Fibroblast of mammary gland (primary cell): ENCODE results near the gene RARB.

Source experiments
- DNase-seq: peaks from one replicate; pipeline ENCODE4 v3.0.0-alpha.2; 2010; ENCODE audit warnings: low read depth
- H3K4me3 ChIP-seq: 2 replicates; pipeline ENCODE4 v1.5.1; 2011; ENCODE audit warnings: low read depth, mild to moderate bottlenecking, low read length, moderate library complexity; ENCODE audit not compliant: control insufficient read depth
- CTCF ChIP-seq: conservative IDR thresholded peaks from 2 replicates; pipeline ENCODE4 v1.5.1; 2011; ENCODE audit warnings: low read depth, low read length, inconsistent platforms; ENCODE audit not compliant: control insufficient read depth, insufficient read depth

The RARB gene

DNA sequence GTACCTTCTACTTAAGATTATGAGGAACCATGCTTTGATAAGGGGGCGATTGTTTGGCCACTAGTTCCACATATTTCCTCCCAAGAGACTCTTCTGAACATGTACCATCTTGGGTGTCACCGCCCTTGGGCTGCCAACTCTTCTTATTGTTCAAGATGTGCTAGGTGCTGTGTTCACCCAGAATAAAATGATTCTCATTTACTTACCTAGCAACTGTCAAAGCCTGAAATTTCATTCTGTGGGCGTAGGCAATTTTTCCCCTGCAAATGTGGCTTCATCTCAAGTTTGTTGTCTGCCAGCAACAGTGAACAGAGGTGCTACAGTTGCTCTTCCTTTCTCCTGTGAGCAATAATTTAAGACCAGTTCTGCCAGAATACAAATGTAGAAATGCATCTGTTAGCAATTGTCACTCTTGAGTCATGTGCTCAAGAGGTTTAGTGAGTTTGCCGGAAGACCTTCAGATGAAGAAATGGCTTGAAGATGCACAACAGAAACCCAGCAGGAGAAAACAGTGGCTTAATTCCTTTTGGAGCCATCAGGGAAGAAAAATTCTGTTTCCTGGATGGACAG, 41.3 kb upstream of the RARB start:
- DNase-seq, result peak; percentile 36
- H3K4me3 ChIP-seq, result no peak overlapping the region
- no peak for TF ChIP-seq CTCF

DNA sequence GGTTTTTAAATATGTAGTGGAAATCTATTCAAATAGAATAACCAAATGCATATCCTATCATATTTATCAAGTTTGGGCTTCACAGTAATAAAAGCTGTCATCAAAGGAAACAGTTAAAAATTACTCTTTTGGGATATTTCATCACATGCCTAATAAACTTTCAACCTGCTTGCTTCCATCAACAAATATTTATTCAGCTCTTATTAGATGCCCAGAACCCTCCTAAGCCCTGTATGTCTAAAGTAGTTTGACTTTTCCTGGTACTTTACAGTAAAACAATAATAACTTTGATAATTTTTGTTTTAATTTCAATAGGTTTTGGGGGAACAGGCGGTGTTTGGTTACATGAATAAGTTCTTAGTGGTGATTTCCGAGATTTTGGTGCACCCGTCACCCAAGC, 37.5 kb upstream of the RARB start:
- no peak for TF ChIP-seq CTCF
- DNase-seq, result no peak
- H3K4me3 ChIP-seq, result no peak overlapping the region

GRCh38 chr3:25396251-25396650, 31.8 kb upstream of the RARB start:
- no peak overlapping the region for H3K4me3 ChIP-seq
- no peak for TF ChIP-seq CTCF
- DNase-seq, result no peak

DNA sequence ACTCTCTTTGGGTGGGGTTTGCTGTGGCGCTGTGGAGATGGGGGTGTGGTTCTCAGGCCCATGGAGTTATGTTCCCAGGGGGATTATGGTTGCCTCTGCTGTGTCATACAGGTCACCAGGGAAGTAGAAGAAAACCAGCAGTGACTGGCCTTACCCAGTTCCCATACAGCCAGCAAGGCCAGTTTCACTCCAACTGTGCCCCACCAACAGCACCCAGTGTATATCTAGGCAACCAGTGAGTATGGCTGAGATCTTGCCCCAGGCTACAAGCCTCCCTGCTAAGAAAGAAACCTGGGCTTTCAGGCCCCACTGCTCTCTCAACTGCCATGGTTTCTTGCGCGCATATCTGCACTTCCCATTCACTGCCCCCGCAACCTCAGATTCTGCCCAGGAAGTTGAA, 31.4 kb upstream of the RARB start:
- no peak for DNase-seq
- no peak for TF ChIP-seq CTCF
- no peak overlapping the region for H3K4me3 ChIP-seq

GRCh38 chr3:25397150-25397549, 30.9 kb upstream of the RARB start:
- no peak for TF ChIP-seq CTCF
- no peak for DNase-seq

GRCh38 chr3:25400587-25400986, 27.5 kb upstream of the RARB start:
- DNase-seq, result no peak
- H3K4me3 ChIP-seq, result no peak overlapping the region
- no peak for TF ChIP-seq CTCF

More at GRCh38 chr3:25397150-25397549, 30.9 kb upstream of the RARB start:
- no peak overlapping the region for H3K4me3 ChIP-seq

- H3K4me3 ChIP-seq, result no peak overlapping the region
- DNase-seq, result no peak
- TF ChIP-seq CTCF, result no peak
These were observed 24.1 kb upstream of the RARB start for GRCh38 chr3:25403968-25404367.
